HG02798 (cell line): ENCODE results near the gene HNRNPUL1.
A peak's percentile ranks its signal among the peaks of the same experiment; 100 is the strongest.

Experiments used
- ATAC-seq: cut with Tn5 transposase; IDR thresholded peaks from one replicate; pipeline ENCODE4 v1.9.1; 2021; ENCODE audit warnings: mild to moderate bottlenecking; ENCODE audit not compliant: unreplicated experiment, poor library complexity

HNRNPUL1 gene

GRCh38 chr19:41233748-41234240, 30.4 kb upstream of the HNRNPUL1 start:
- ATAC-seq = no peak

- ATAC-seq = no peak
Observed at GRCh38 chr19:41234512-41235168, 29.5 kb upstream of the HNRNPUL1 start.

GRCh38 chr19:41235480-41235879, 28.7 kb upstream of the HNRNPUL1 start:
- no peak for ATAC-seq

GRCh38 chr19:41238244-41238643, 25.9 kb upstream of the HNRNPUL1 start:
- no peak for ATAC-seq

GRCh38 chr19:41239363-41239762, 24.8 kb upstream of the HNRNPUL1 start:
- ATAC-seq = no peak

GRCh38 chr19:41239961-41240574, 24.1 kb upstream of the HNRNPUL1 start:
- ATAC-seq = no peak

GRCh38 chr19:41241859-41242258, 22.3 kb upstream of the HNRNPUL1 start:
- no peak for ATAC-seq

- no peak for ATAC-seq
Observed at GRCh38 chr19:41244117-41244516, 20.1 kb upstream of the HNRNPUL1 start.

- no peak for ATAC-seq
Observed at GRCh38 chr19:41245843-41246242, 18.3 kb upstream of the HNRNPUL1 start.

- ATAC-seq = no peak
Observed at GRCh38 chr19:41248895-41249294, 15.3 kb upstream of the HNRNPUL1 start.

- no peak for ATAC-seq
Observed at GRCh38 chr19:41249707-41250423, 14.3 kb upstream of the HNRNPUL1 start.

- no peak for ATAC-seq
Observed at GRCh38 chr19:41253660-41254059, 10.5 kb upstream of the HNRNPUL1 start.

- ATAC-seq = no peak
Observed at GRCh38 chr19:41255171-41255570, 9.0 kb upstream of the HNRNPUL1 start.

GRCh38 chr19:41261474-41262190, 2.5 kb upstream of the HNRNPUL1 start:
- ATAC-seq = no peak

- ATAC-seq = peak; percentile 4
Observed at GRCh38 chr19:41263042-41263849, 926 bp upstream of the HNRNPUL1 start.

- no peak for ATAC-seq
Observed at GRCh38 chr19:41264581-41265394, 616 bp downstream of the HNRNPUL1 start.

GRCh38 chr19:41265395-41266153, 1.4 kb downstream of the HNRNPUL1 start:
- no peak for ATAC-seq

GRCh38 chr19:41269055-41269454, 4.9 kb downstream of the HNRNPUL1 start:
- ATAC-seq = no peak
